Ovary (tissue), 9 donors: Measurements from ENCODE around the gene KRTAP2-4. TPM values are rescaled to one million over a fixed set of nuclear protein-coding genes. Genes with fewer than 3 reads are reported as not detected.
"Not testable (repeated sequence)": the region's sequence is repeated elsewhere in the genome, so short reads cannot be mapped to it uniquely, and the experiment has no call there.

Experiments used
- DNase-seq, 5 donors: peaks; one replicate each; pipeline ENCODE4 v3.0.0-alpha.2; 2019 to 2020
- H3K27ac ChIP-seq, 2 donors: fragments of 200-600 bp; one replicate each; pipeline versions ENCODE4 v1.5.1 to v1.8.0; 2019 to 2022
- H3K27me3 ChIP-seq: fragments of 200-600 bp; one replicate; pipeline ENCODE4 v1.8.0; 2022
- H3K36me3 ChIP-seq: fragments of 200-600 bp; sonication (generic); one replicate; pipeline ENCODE4 v1.5.1; 2019
- H3K4me1 ChIP-seq: one replicate; pipeline ENCODE4 v1.8.1; 2013; ENCODE audit warnings: mild to moderate bottlenecking, moderate library complexity; ENCODE audit not compliant: insufficient read depth
- H3K4me3 ChIP-seq: fragments of 200-600 bp; sonication (generic); one replicate; pipeline ENCODE4 v1.5.1; 2017
- H3K9me3 ChIP-seq, 2 donors: fragments of 200-600 bp in 1 of 2; sonication (generic) in 1 of 2; one replicate each; pipeline versions ENCODE4 v1.5.1 to v1.8.1; 2013 to 2019; ENCODE audit warnings: mild to moderate bottlenecking in 1 of 2, moderate library complexity in 1 of 2
- CTCF ChIP-seq, 3 donors: fragments of 450-650 bp in 2 of 3; fragments of 200-600 bp in 1 of 3; IDR thresholded peaks; one replicate each; pipeline versions ENCODE4 v1.5.1 to v1.8.0; 2016 to 2022; ENCODE audit warnings: antibody characterized with exemption in 3 of 3, mild to moderate bottlenecking in 1 of 3
- EP300 ChIP-seq: sonication (generic); formaldehyde crosslinking; IDR thresholded peaks from one replicate; pipeline ENCODE4 v1.6.1; 2017; ENCODE audit warnings: antibody characterized with exemption
- POLR2A ChIP-seq: fragments of 450-650 bp; IDR thresholded peaks from one replicate; pipeline ENCODE4 v1.6.1; 2017; ENCODE audit warnings: antibody characterized with exemption, mild to moderate bottlenecking, moderate library complexity
- WGBS, 3 donors: extraction: QIAGEN DNeasy Blood & Tissue Kit in 1 of 3; methylation state at CpG; one replicate each; pipeline versions ENCODE4 v1.1.5 to v1.1.7; 2013 to 2017; 5-methylcytosine and 5-hydroxymethylcytosine counted together
- intact Hi-C, 4 donors: fragments of 100-400 bp; cut with DNase I; formaldehyde crosslinking; loops; one replicate each; pipeline versions ENCODE4 v1.11.0 to v1.15.1; 2022 to 2023
- polyA plus RNA-seq, 2 donors: library from polyadenylated mRNA; stranded (reverse); fragments of 200-250 nt in 1 of 2; fragments of 350-450 nt in 1 of 2; fragmentation: Illumina TruSeq in 1 of 2; extraction: RNeasy Lipid Tissue Mini Kit (QIAGEN cat#74804) in 1 of 2; gene quantifications; one replicate each; pipeline ENCODE4 v1.2.3, GENCODE V29; 2013 to 2014
- total RNA-seq, 7 donors: library from RNA; depleted of rRNA in 2 of 7; stranded (reverse); fragments of >200 nt in 2 of 7; fragmentation: NEBNext Ultra II Directional in 3 of 7; extraction: Animal tissue kit (Norgen Biotek cat#: 25700) in 3 of 7; gene quantifications; one replicate each; pipeline versions ENCODE4 v1.1.0 to v1.2.4, GENCODE V29; 2016 to 2023
- donor health status: DM: no; HTN: no; CAD: no; lungs with moderate emphysema.
- donor health status: DM: no; HTN: no; CAD: no.
- donor health status: Bipolar disorder and iron deficiency.
- donor health status: DM: yes; HTN: yes; CAD: no.
- donor health status: DM: no; HTN: no; CAD: no.
- donor health status: DM: yes; HTN: yes; CAD: no.

Gene KRTAP2-4
- total and polyA plus RNA-seq, 9 donors, result not detected

- Histone ChIP-seq H3K9me3 (no peaks in the 10 kb centered on the region), H3K4me3 (no peak overlapping the region), H3K4me1 (no peaks in the 10 kb centered on the region), H3K27ac (no peak overlapping the region), H3K36me3 (no peaks in the 10 kb centered on the region), H3K27me3 (no peaks in the 10 kb centered on the region)
- DNase-seq, result no peak
- intact Hi-C loops, result no loop called here
- 92 to 98% (median 96%) methylated on average over 1 of the region's 1 CpG for WGBS, 3 donors
- TF ChIP-seq EP300, result no peak
Measured at GRCh38 chr17:41042953-41043352, 22.7 kb downstream of the KRTAP2-4 start.

- H3K4me1 ChIP-seq, H3K4me3 ChIP-seq, H3K27ac ChIP-seq, DNase-seq, intact Hi-C loops, H3K36me3 ChIP-seq, H3K27me3 ChIP-seq, H3K9me3 ChIP-seq: not testable (repeated sequence)
- WGBS, 3 donors, result 75 to 83% (median 76%) methylated on average over 14 of the region's 14 CpGs
Measured at GRCh38 chr17:41040783-41041571, 24.7 kb downstream of the KRTAP2-4 start, which contains the start of gene KRTAP1-1. TSS of gene KRTAP1-1 (minus strand) at chr17:41041450. CDS start at chr17:41041397, 53 bp downstream.

GRCh38 chr17:41037853-41038350 is 27.8 kb downstream of the KRTAP2-4 start:
- Histone ChIP-seq H3K36me3 (no peaks in the 10 kb centered on the region), H3K9me3 (no peaks in the 10 kb centered on the region), H3K27me3 (no peaks in the 10 kb centered on the region), H3K27ac (no peak overlapping the region), H3K4me3 (no peak overlapping the region), H3K4me1 (no peaks in the 10 kb centered on the region)
- 82 to 87% (median 85%) methylated on average over 2 of the region's 2 CpGs for WGBS, 3 donors
- intact Hi-C loops, result no loop called here
- DNase-seq, result no peak
- TF ChIP-seq POLR2A (no peak), CTCF (IDR thresholded peaks at IDR 0.05) (no peak), EP300 (no peak)

- H3K4me1 ChIP-seq, intact Hi-C loops, H3K9me3 ChIP-seq, DNase-seq, H3K27me3 ChIP-seq, H3K27ac ChIP-seq, H3K4me3 ChIP-seq, H3K36me3 ChIP-seq: not testable (repeated sequence)
- WGBS, 3 donors, result 81 to 93% (median 92%) methylated on average over 9 to 10 of the region's 10 CpGs
Measured at GRCh38 chr17:41034346-41034935, 31.2 kb downstream of the KRTAP2-4 start, which contains the start of gene KRTAP1-3. TSS of gene KRTAP1-3 (minus strand) at chr17:41034874. CDS start at chr17:41034821, 53 bp downstream.

- 77 to 88% (median 88%) methylated on average over 12 of the region's 12 CpGs for WGBS, 3 donors
- H3K27ac ChIP-seq, result no peak within 1 kb of the TSS
Measured at GRCh38 chr17:41029633-41030245, 35.9 kb downstream of the KRTAP2-4 start, which contains the start of gene KRTAP1-4. TSS of gene KRTAP1-4 (minus strand) at chr17:41030195. CDS start at chr17:41030078, 117 bp downstream.

More at GRCh38 chr17:41029633-41030245, 35.9 kb downstream of the KRTAP2-4 start, which contains the start of gene KRTAP1-4:
- no peak within 1 kb of the TSS for H3K4me3 ChIP-seq
- DNase-seq, result no peak
- H3K27me3 ChIP-seq, result no peaks in the 10 kb centered on the region
- peaks cover 2% of the 10 kb centered on the region for H3K4me1 ChIP-seq
- TF ChIP-seq POLR2A, result no peak
- TF ChIP-seq CTCF (IDR thresholded peaks at IDR 0.05), result no peak
- TF ChIP-seq EP300, result no peak
- no peaks in the 10 kb centered on the region for H3K36me3 ChIP-seq
- H3K9me3 ChIP-seq, result no peaks in the 10 kb centered on the region
- intact Hi-C loops, result no loop called here
